PC-9 (cell line): ENCODE measurements around the gene FBXO33. TPM values are rescaled to one million over a fixed set of nuclear protein-coding genes. Genes with fewer than 3 reads are reported as not detected.

Experiments used
- BruUV-seq: library from RNA; stranded (reverse); fragments of 400-500 nt; replicated peaks from 2 replicates; lab custom pipeline; 2021; lab: Mats Ljungman, UMichigan
- CTCF ChIA-PET: fragments of 300-600 bp; sonication (Branson Sonifier 250); formaldehyde crosslinking; loops from one replicate; lab custom pipeline; 2022; ENCODE audit warnings: antibody characterized with exemption; lab: Charles Lee
- POLR2A ChIA-PET: fragments of 300-600 bp; sonication (Branson Sonifier 250); formaldehyde crosslinking; loops from one replicate; lab custom pipeline; 2022; ENCODE audit warnings: antibody characterized with exemption; ENCODE audit not compliant: unreplicated experiment; lab: Charles Lee
- DNase-seq, 2 experiments: peaks; one replicate each; pipeline versions ENCODE4 v3.0.0 to v3.0.0-alpha.2; 2015 to 2022; ENCODE audit warnings: mixed read lengths in 1 of 2
- H2AFZ ChIP-seq: fragments of 200-600 bp; sonication (generic); 2 replicates; pipeline ENCODE4 v1.8.1; 2017; ENCODE audit warnings: antibody characterized with exemption
- H3F3A ChIP-seq: fragments of 200-600 bp; sonication (generic); 2 replicates; pipeline ENCODE4 v1.8.1; 2017; ENCODE audit warnings: antibody characterized with exemption, mild to moderate bottlenecking, low read depth; ENCODE audit not compliant: insufficient read depth
- H3K27ac ChIP-seq: fragments of 200-600 bp; sonication (generic); 2 replicates; pipeline ENCODE4 v1.6.1; 2016; ENCODE audit warnings: mixed run types
- H3K27me3 ChIP-seq: fragments of 200-600 bp; sonication (generic); 2 replicates; pipeline ENCODE4 v1.6.1; 2016; ENCODE audit warnings: low read depth, mixed run types; ENCODE audit not compliant: insufficient read depth
- H3K36me3 ChIP-seq: fragments of 200-600 bp; sonication (generic); 2 replicates; pipeline ENCODE4 v1.6.1; 2016; ENCODE audit warnings: low read depth, mixed run types
- H3K4me1 ChIP-seq: fragments of 200-600 bp; sonication (generic); replicated peaks from 2 replicates; pipeline ENCODE4 v1.6.1; 2016; ENCODE audit warnings: mixed run types; ENCODE audit not compliant: insufficient read depth
- H3K4me2 ChIP-seq: fragments of 200-600 bp; sonication (generic); 2 replicates; pipeline ENCODE4 v1.6.1; 2017; ENCODE audit warnings: mixed run types
- H3K4me3 ChIP-seq: fragments of 200-600 bp; sonication (generic); 2 replicates; pipeline ENCODE4 v1.6.1; 2016; ENCODE audit warnings: mixed run types
- H3K79me2 ChIP-seq: fragments of 200-600 bp; sonication (generic); 2 replicates; pipeline ENCODE4 v1.6.1; 2017; ENCODE audit warnings: low read depth, mixed run types
- H3K9me2 ChIP-seq: fragments of 200-600 bp; sonication (generic); 2 replicates; pipeline ENCODE4 v1.8.1; 2017; ENCODE audit warnings: mild to moderate bottlenecking; ENCODE audit not compliant: insufficient read depth
- H3K9me3 ChIP-seq: fragments of 200-600 bp; sonication (generic); 2 replicates; pipeline ENCODE4 v1.8.1; 2016; ENCODE audit warnings: low read depth; ENCODE audit not compliant: insufficient read depth
- H4K20me1 ChIP-seq: fragments of 200-600 bp; sonication (generic); 2 replicates; pipeline ENCODE4 v1.8.1; 2017; ENCODE audit not compliant: insufficient read depth
- EZH2 ChIP-seq: fragments of 200-600 bp; sonication (generic); IDR thresholded peaks from 2 replicates; pipeline ENCODE4 v1.8.0; 2017; ENCODE audit warnings: antibody characterized with exemption, low read depth
- intact Hi-C: fragments of 100-400 bp; cut with micrococcal nuclease; formaldehyde crosslinking; loops from one replicate; pipeline ENCODE4 v1.10.0; 2022; ENCODE audit not compliant: unreplicated experiment
- total RNA-seq: library from RNA; stranded (reverse); gene quantifications from 2 replicates; pipeline ENCODE4 v1.2.3, GENCODE V29; 2021
- TF ChIP-seq, protein P1 (sequence below): fragments of 200-600 bp; sonication (generic); conservative IDR thresholded peaks from 2 replicates; pipeline ENCODE4 v1.6.1; 2017; ENCODE audit warnings: mixed run types, antibody characterized with exemption, mild to moderate bottlenecking, moderate library complexity

FBXO33 gene
- total RNA-seq, 1 experiment from 2014 or later: 9.0 TPM

DNA sequence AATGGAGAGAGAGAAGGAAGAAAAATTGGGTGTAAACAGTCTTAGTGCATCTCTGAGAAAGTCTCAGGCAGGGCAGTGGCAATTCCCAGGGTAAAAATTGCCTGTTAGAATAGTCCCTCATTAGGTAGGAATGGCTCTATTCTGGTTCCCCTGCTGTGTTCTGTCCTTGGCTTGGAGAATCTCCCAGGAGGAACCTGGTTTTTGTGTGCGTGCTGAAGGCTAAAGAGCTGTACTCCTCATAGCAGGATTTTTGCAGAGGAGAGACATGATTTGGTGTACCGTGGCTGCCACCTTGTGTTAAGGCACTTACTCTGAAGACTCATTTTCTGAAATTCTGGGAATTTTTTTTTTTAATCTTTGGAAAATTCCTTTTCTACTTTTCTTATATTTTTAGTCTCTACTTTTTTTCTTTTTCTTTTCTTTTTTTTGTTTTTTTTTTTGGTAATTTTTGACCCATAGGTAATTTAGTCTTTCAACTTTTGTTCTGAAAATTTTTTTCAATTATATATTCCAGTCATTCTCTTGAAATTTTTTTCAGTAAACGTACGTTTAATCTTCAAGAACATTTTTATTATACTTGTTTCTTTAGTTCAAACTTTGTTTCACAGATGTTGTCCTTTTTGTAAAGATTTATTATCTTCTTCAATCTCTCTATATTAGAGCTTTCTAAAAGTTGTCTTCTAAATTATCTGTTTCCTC, 63.8 kb downstream of the FBXO33 start:
- H3K27ac ChIP-seq: no peak overlapping the region
- H3K79me2 ChIP-seq: no peaks in the 10 kb centered on the region
- 0 out of 2 replicates have a peak, but pooled peaks cover 2% of the 10 kb centered on the region for H3F3A ChIP-seq
- ChIA-PET POLR2A (no interaction called here), CTCF (interaction anchor here (0.7 kb wide), 1 partner anchor 258 kb away, joined by 3 read pairs; no protein-coding TSS in a partner anchor)
- H2AFZ ChIP-seq: no peak overlapping the region
- intact Hi-C loops: loop anchor here (5.0 kb wide), 1 partner anchor 261 kb away; no protein-coding TSS in a partner anchor
- peak; percentile 31 to 38 for DNase-seq
- TF ChIP-seq, protein P1, sequence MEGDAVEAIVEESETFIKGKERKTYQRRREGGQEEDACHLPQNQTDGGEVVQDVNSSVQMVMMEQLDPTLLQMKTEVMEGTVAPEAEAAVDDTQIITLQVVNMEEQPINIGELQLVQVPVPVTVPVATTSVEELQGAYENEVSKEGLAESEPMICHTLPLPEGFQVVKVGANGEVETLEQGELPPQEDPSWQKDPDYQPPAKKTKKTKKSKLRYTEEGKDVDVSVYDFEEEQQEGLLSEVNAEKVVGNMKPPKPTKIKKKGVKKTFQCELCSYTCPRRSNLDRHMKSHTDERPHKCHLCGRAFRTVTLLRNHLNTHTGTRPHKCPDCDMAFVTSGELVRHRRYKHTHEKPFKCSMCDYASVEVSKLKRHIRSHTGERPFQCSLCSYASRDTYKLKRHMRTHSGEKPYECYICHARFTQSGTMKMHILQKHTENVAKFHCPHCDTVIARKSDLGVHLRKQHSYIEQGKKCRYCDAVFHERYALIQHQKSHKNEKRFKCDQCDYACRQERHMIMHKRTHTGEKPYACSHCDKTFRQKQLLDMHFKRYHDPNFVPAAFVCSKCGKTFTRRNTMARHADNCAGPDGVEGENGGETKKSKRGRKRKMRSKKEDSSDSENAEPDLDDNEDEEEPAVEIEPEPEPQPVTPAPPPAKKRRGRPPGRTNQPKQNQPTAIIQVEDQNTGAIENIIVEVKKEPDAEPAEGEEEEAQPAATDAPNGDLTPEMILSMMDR: peak; percentile 56
- no peak for TF ChIP-seq EZH2
- no peaks in the 10 kb centered on the region for H3K27me3 ChIP-seq
- H3K4me1 ChIP-seq: no peaks in the 10 kb centered on the region
- H3K4me3 ChIP-seq: no peak overlapping the region
- peaks cover 4% of the 10 kb centered on the region; the same call in 1 of the 2 replicates for H4K20me1 ChIP-seq
- H3K36me3 ChIP-seq: no peaks in the 10 kb centered on the region
- H3K9me3 ChIP-seq: no peaks in the 10 kb centered on the region
- H3K9me2 ChIP-seq: no peaks in the 10 kb centered on the region
- no TSS peak for BruUV-seq
- no peak overlapping the region for H3K4me2 ChIP-seq

DNA sequence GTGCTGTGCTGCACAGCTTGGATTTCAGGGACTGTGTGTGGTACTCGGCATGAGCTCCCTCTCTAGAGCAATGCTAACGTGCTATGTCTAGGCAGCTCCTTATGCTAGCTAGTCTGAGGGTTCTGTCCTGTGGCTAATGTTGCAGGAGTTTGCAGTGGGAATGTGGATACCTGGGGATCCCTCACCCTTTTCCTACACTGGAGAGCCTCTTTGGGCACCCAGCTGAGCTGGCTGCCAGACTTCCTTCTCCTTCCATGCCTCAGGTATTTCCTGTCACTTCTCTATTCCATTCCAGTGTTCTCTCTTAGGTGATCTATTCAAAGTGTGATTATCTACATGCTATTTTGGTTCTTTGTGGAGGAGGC, 64.9 kb downstream of the FBXO33 start:
- Histone ChIP-seq H3K27ac (no peak overlapping the region), H2AFZ (no peak overlapping the region), H3K4me1 (no peaks in the 10 kb centered on the region), H3K4me2 (no peak overlapping the region), H3K79me2 (no peaks in the 10 kb centered on the region), H3K9me2 (no peaks in the 10 kb centered on the region), H3K9me3 (no peaks in the 10 kb centered on the region), H3K36me3 (no peaks in the 10 kb centered on the region), H3F3A (0 out of 2 replicates have a peak, but pooled peaks cover 2% of the 10 kb centered on the region), H3K27me3 (no peaks in the 10 kb centered on the region), H3K4me3 (no peak overlapping the region), H4K20me1 (peaks cover 4% of the 10 kb centered on the region; the same call in 1 of the 2 replicates)
- TF ChIP-seq EZH2: no peak
- TF ChIP-seq, protein P1: no peak
- intact Hi-C loops: loop anchor here (5.0 kb wide), 1 partner anchor 260 kb away; no protein-coding TSS in a partner anchor
- ChIA-PET CTCF (no interaction called here), POLR2A (no interaction called here)
- BruUV-seq: no TSS peak
- DNase-seq: no peak

DNA sequence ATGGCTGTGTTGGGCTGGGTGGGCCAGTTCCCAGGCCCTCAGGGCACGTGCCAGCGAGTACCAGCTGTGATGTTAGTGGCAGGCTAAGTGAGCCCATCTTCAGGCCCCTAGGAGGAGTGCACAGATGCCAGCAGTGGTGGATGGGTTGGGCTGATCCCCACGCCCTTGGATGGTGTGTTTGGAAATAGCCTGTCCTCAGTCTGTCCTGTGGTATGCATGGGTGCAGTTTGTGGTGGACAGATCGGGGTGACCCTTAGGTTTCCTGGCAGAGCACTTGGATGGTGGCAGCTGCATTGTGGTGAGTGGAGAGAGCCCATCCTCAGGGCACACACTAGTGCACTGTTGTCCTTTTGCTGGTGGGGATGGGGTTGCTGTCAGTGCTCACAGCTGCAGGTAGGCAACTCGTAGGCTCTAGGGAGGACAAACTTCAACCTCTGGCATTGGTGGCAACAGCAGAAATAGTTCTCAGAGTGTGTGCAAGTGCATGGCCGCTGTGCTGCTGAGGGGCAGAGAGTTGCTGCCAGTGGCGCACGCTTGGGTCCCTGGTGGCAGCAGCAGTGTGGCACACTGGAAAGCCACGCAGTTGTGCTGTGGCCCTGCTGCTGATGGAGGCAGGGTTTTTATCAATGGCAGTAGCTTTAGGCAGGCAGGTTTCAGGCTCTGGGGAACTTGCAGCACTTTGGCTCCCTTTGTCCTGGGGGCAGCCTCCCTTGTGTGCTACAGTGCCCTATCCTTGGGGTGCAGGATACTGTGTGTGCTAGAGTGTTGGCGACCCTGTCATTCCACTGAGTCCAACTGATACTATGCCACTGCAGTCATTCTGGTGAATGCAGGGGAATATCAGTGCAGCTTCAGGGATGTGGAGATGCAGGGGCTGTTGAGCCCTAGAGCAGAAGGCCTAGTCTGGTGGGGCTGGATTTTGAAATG, 65.5 kb downstream of the FBXO33 start:
- H3K79me2 ChIP-seq: no peaks in the 10 kb centered on the region
- ChIA-PET CTCF (no interaction called here), POLR2A (no interaction called here)
- H3F3A ChIP-seq: 0 out of 2 replicates have a peak, but pooled peaks cover 2% of the 10 kb centered on the region
- BruUV-seq: no TSS peak
- H3K27me3 ChIP-seq: no peaks in the 10 kb centered on the region
- no peaks in the 10 kb centered on the region for H3K9me2 ChIP-seq
- H3K4me1 ChIP-seq: no peaks in the 10 kb centered on the region
- H3K27ac ChIP-seq: no peak overlapping the region
- H3K36me3 ChIP-seq: no peaks in the 10 kb centered on the region
- DNase-seq: no peak
- H4K20me1 ChIP-seq: peaks cover 4% of the 10 kb centered on the region; the same call in 1 of the 2 replicates
- no peak overlapping the region for H3K4me2 ChIP-seq
- no peak for TF ChIP-seq EZH2
- TF ChIP-seq, protein P1: no peak
- H3K9me3 ChIP-seq: no peaks in the 10 kb centered on the region
- intact Hi-C loops: loop anchor here (5.0 kb wide), 1 partner anchor 259 kb away; no protein-coding TSS in a partner anchor
- H2AFZ ChIP-seq: no peak overlapping the region
- H3K4me3 ChIP-seq: no peak overlapping the region
